ENCODE data around the gene BRINP1.

Gene BRINP1

GRCh38 chr9:119157196-119157595 lies 212.0 kb downstream of the BRINP1 start:
- TF ChIP-seq YY1 (IDR thresholded peaks at IDR 0.05; ENCODE audit: low read depth): no peak
- TF ChIP-seq RAD21 (IDR thresholded peaks at IDR 0.05; ENCODE audit: low read depth): no peak
- no peak for TF ChIP-seq ZBTB7A (IDR thresholded peaks at IDR 0.05; ENCODE audit: low read depth)
- no peak for TF ChIP-seq TAF1 (IDR thresholded peaks at IDR 0.05; ENCODE audit: low read depth)
- TF ChIP-seq MAX (IDR thresholded peaks at IDR 0.05): no peak
- no peak for TF ChIP-seq REST (IDR thresholded peaks at IDR 0.05; ENCODE audit: low read depth)
- TF ChIP-seq EGR1 (IDR thresholded peaks at IDR 0.05): no peak
- TF ChIP-seq CEBPB (IDR thresholded peaks at IDR 0.05): no peak
- no peak for TF ChIP-seq USF1 (IDR thresholded peaks at IDR 0.05)
- TF ChIP-seq TCF12 (IDR thresholded peaks at IDR 0.05; ENCODE audit: low read depth): no peak
- TF ChIP-seq EP300 (IDR thresholded peaks at IDR 0.05; ENCODE audit: borderline replicate concordance): no peak

- no peak for TF ChIP-seq USF1 (IDR thresholded peaks at IDR 0.05)
- no peak for TF ChIP-seq TAF1 (IDR thresholded peaks at IDR 0.05; ENCODE audit: low read depth)
- no peak for TF ChIP-seq FOXM1 (IDR thresholded peaks at IDR 0.05; ENCODE audit: borderline replicate concordance, low read depth)
- TF ChIP-seq YY1 (IDR thresholded peaks at IDR 0.05; ENCODE audit: low read depth): no peak
- TF ChIP-seq EGR1 (IDR thresholded peaks at IDR 0.05): no peak
- TF ChIP-seq EP300 (IDR thresholded peaks at IDR 0.05; ENCODE audit: borderline replicate concordance): no peak
- no peak for TF ChIP-seq TCF12 (IDR thresholded peaks at IDR 0.05; ENCODE audit: low read depth)
- TF ChIP-seq REST (IDR thresholded peaks at IDR 0.05; ENCODE audit: low read depth): no peak
Measured at GRCh38 chr9:119156354-119156753, 212.9 kb downstream of the BRINP1 start.

- TF ChIP-seq NFIC (IDR thresholded peaks at IDR 0.05) (no peak), TCF12 (IDR thresholded peaks at IDR 0.05; ENCODE audit: low read depth) (no peak), RAD21 (IDR thresholded peaks at IDR 0.05; ENCODE audit: low read depth) (no peak), TAF1 (IDR thresholded peaks at IDR 0.05; ENCODE audit: low read depth) (no peak), EP300 (IDR thresholded peaks at IDR 0.05; ENCODE audit: borderline replicate concordance) (no peak), TEAD4 (IDR thresholded peaks at IDR 0.05) (no peak), USF1 (IDR thresholded peaks at IDR 0.05) (no peak)
Measured at GRCh38 chr9:119154527-119154926, 214.7 kb downstream of the BRINP1 start.

- TF ChIP-seq YY1 (IDR thresholded peaks at IDR 0.05; ENCODE audit: low read depth): no peak
- no peak for TF ChIP-seq RAD21 (IDR thresholded peaks at IDR 0.05; ENCODE audit: low read depth)
- no peak for TF ChIP-seq CREB1 (IDR thresholded peaks at IDR 0.05; ENCODE audit: low read depth)
Measured at GRCh38 chr9:119153402-119153801, 215.8 kb downstream of the BRINP1 start.

GRCh38 chr9:119148855-119149254 lies 220.4 kb downstream of the BRINP1 start:
- TF ChIP-seq RAD21 (IDR thresholded peaks at IDR 0.05; ENCODE audit: low read depth) (no peak), ZBTB7A (IDR thresholded peaks at IDR 0.05; ENCODE audit: low read depth) (no peak), CEBPB (IDR thresholded peaks at IDR 0.05) (no peak), TEAD4 (IDR thresholded peaks at IDR 0.05) (no peak), YY1 (IDR thresholded peaks at IDR 0.05; ENCODE audit: low read depth) (no peak), MAX (IDR thresholded peaks at IDR 0.05) (no peak), NFIC (IDR thresholded peaks at IDR 0.05) (no peak), FOXM1 (IDR thresholded peaks at IDR 0.05; ENCODE audit: borderline replicate concordance, low read depth) (no peak), EP300 (IDR thresholded peaks at IDR 0.05; ENCODE audit: borderline replicate concordance) (no peak), EGR1 (IDR thresholded peaks at IDR 0.05) (no peak), CREB1 (IDR thresholded peaks at IDR 0.05; ENCODE audit: low read depth) (no peak), TAF1 (IDR thresholded peaks at IDR 0.05; ENCODE audit: low read depth) (no peak), REST (IDR thresholded peaks at IDR 0.05; ENCODE audit: low read depth) (no peak), USF1 (IDR thresholded peaks at IDR 0.05) (no peak), TCF12 (IDR thresholded peaks at IDR 0.05; ENCODE audit: low read depth) (no peak)
